ENCODE measurements around the gene TMEM115. TPM values are rescaled to one million over a fixed set of nuclear protein-coding genes. Genes with fewer than 3 reads are reported as not detected.

TMEM115 gene
- total and polyA plus RNA-seq, 4 donors, result 29.0 to 44.8 (median 35.9) TPM

DNA sequence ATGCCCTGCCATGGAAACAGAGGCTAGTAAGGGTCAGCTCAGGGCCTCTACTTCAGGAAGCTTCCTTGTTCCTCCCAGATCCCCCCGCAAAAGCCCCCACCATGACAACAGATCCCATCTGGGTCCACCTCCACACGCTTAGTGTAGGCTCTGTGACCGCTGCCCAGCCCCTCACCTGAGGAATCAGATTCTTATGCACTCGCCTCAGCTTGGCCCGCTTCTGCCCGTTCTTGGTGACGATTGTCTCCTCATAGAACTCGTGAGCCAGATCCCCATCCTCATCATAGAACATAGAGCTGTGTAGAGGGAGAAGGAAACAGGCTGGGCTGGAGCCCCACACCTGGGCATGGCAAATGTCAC lies 33.2 kb downstream of the TMEM115 start:
- H3K27ac ChIP-seq (ENCODE audit: low read depth in 1 of 2, low read length in 1 of 2), result no peak overlapping the region
- ATAC-seq (ENCODE audit: insufficient read depth, low FRiP score) (no peak), DNase-seq (no peak)
- no peaks in the 10 kb centered on the region for H3K9me3 ChIP-seq (ENCODE audit: control insufficient read depth in 4 of 4, insufficient read depth in 3 of 4, low read length in 3 of 4)
- H3K4me3 ChIP-seq, result no peak overlapping the region
- TF ChIP-seq, protein P1, sequence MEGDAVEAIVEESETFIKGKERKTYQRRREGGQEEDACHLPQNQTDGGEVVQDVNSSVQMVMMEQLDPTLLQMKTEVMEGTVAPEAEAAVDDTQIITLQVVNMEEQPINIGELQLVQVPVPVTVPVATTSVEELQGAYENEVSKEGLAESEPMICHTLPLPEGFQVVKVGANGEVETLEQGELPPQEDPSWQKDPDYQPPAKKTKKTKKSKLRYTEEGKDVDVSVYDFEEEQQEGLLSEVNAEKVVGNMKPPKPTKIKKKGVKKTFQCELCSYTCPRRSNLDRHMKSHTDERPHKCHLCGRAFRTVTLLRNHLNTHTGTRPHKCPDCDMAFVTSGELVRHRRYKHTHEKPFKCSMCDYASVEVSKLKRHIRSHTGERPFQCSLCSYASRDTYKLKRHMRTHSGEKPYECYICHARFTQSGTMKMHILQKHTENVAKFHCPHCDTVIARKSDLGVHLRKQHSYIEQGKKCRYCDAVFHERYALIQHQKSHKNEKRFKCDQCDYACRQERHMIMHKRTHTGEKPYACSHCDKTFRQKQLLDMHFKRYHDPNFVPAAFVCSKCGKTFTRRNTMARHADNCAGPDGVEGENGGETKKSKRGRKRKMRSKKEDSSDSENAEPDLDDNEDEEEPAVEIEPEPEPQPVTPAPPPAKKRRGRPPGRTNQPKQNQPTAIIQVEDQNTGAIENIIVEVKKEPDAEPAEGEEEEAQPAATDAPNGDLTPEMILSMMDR (IDR thresholded peaks at IDR 0.05; ENCODE audit: control extremely low read depth, extremely low read depth), result no peak
- no peak overlapping the region for H3K9ac ChIP-seq (ENCODE audit: insufficient read depth in 1 of 2, low read length in 2 of 2)
- H3K36me3 ChIP-seq (ENCODE audit: control insufficient read depth in 4 of 4, insufficient read depth in 4 of 4, low read length in 4 of 4), result peaks cover 17 to 31% (median 21%) of the 10 kb centered on the region in 4 donors
- H3K4me1 ChIP-seq (ENCODE audit: control insufficient read depth in 5 of 5, insufficient read depth in 5 of 5, low read length in 5 of 5), result peaks cover 2 to 36% (median 13%) of the 10 kb centered on the region in 5 donors
- H3K27me3 ChIP-seq (ENCODE audit: control insufficient read depth in 3 of 3, insufficient read depth in 3 of 3, low read length in 2 of 3), result no peaks in the 10 kb centered on the region
- WGBS, 2 donors, result 94% methylated on average over 8 of the region's 8 CpGs

DNA sequence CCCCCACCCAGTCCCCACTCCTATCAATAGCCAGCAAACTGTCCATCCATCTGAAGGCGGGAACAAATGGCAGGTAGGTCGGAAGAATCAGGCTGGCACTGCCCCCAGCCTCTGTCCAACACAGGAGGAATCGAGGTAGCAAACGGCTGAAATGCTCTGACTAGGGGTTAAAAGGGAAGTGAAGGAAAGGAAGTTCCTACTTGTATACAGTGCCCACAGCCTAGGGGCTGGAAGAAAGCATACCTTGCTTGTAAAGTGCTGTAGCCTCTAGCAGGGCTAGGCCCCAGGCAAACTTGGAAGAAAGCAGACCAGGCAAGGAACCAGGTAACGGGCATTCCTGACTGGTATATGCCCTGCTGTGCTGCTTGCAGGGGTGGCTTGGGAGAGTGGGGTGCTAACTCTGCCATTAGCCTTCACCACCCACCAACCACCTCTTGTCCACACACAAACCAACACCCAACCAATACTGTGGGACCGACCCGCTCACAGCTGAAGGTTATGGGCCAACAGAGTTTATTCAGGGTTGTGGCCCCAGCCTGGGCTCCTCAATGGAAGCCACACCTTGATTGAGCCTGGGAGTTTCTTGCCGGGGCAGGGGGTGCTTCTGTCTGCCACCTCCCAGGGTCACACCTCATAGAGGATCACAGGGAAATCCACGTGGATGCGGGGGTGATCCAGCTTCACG lies 33.7 kb downstream of the TMEM115 start:
- Histone ChIP-seq H3K27ac (ENCODE audit: low read depth in 1 of 2, low read length in 1 of 2) (no peak overlapping the region), H3K27me3 (ENCODE audit: control insufficient read depth in 3 of 3, insufficient read depth in 3 of 3, low read length in 2 of 3) (no peaks in the 10 kb centered on the region), H3K36me3 (ENCODE audit: control insufficient read depth in 4 of 4, insufficient read depth in 4 of 4, low read length in 4 of 4) (peaks cover 12 to 26% (median 16%) of the 10 kb centered on the region in 4 donors), H3K9ac (ENCODE audit: insufficient read depth in 1 of 2, low read length in 2 of 2) (no peak overlapping the region), H3K4me3 (no peak overlapping the region), H3K4me1 (ENCODE audit: control insufficient read depth in 5 of 5, insufficient read depth in 5 of 5, low read length in 5 of 5) (peaks cover 2 to 36% (median 13%) of the 10 kb centered on the region in 5 donors), H3K9me3 (ENCODE audit: control insufficient read depth in 4 of 4, insufficient read depth in 3 of 4, low read length in 3 of 4) (no peaks in the 10 kb centered on the region)
- DNase-seq (no peak), ATAC-seq (ENCODE audit: insufficient read depth, low FRiP score) (no peak)
- WGBS, 2 donors, result 83% methylated on average over 11 of the region's 11 CpGs
- TF ChIP-seq, protein P1 (IDR thresholded peaks at IDR 0.05; ENCODE audit: control extremely low read depth, extremely low read depth), result no peak

DNA sequence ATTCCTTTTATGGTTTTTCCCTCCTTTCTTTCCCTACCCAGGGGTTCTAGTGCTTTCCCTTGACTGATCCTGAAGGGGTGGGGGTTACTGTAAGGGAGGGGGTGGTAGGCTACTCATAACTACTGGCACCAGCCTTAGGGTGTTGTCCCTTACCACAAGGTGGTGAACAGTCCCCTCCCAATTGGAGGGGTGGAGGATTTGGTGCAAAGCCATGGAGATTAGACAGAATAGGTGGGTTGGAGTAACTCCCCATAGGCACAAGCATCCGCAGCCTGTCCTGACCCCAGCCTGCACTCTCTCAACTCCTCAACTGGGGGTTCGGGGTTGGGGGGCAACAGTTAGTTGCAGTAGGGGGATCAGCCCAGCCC lies 34.2 kb downstream of the TMEM115 start:
- Histone ChIP-seq H3K36me3 (ENCODE audit: control insufficient read depth in 4 of 4, insufficient read depth in 4 of 4, low read length in 4 of 4) (peaks cover 6 to 21% (median 11%) of the 10 kb centered on the region in 4 donors), H3K27me3 (ENCODE audit: control insufficient read depth in 3 of 3, insufficient read depth in 3 of 3, low read length in 2 of 3) (no peaks in the 10 kb centered on the region), H3K27ac (ENCODE audit: low read depth in 1 of 2, low read length in 1 of 2) (no peak overlapping the region), H3K9me3 (ENCODE audit: control insufficient read depth in 4 of 4, insufficient read depth in 3 of 4, low read length in 3 of 4) (no peaks in the 10 kb centered on the region), H3K9ac (ENCODE audit: insufficient read depth in 1 of 2, low read length in 2 of 2) (no peak overlapping the region), H3K4me1 (ENCODE audit: control insufficient read depth in 5 of 5, insufficient read depth in 5 of 5, low read length in 5 of 5) (peaks cover 2 to 41% (median 13%) of the 10 kb centered on the region in 5 donors), H3K4me3 (no peak overlapping the region)
- TF ChIP-seq, protein P1 (IDR thresholded peaks at IDR 0.05; ENCODE audit: control extremely low read depth, extremely low read depth), result no peak
- WGBS, 2 donors, result 81 to 95% methylated on average over 2 of the region's 2 CpGs
- ATAC-seq (ENCODE audit: insufficient read depth, low FRiP score) (no peak), DNase-seq (no peak)
